ENCODE results near the gene RAMP1. TPM values are rescaled to one million over a fixed set of nuclear protein-coding genes. Genes with fewer than 3 reads are reported as not detected.
A peak's percentile ranks its signal among the peaks of the same experiment; 100 is the strongest.
"Not testable (repeated sequence)": the region's sequence is repeated elsewhere in the genome, so short reads cannot be mapped to it uniquely, and the experiment has no call there.

RAMP1 gene
- total RNA-seq, 5 donors from 2014 or later (not counting 1 experiment from before 2014, with no cell fraction given) = 0.61 to 1.1 (median 0.95) TPM; not detected in 1

DNA sequence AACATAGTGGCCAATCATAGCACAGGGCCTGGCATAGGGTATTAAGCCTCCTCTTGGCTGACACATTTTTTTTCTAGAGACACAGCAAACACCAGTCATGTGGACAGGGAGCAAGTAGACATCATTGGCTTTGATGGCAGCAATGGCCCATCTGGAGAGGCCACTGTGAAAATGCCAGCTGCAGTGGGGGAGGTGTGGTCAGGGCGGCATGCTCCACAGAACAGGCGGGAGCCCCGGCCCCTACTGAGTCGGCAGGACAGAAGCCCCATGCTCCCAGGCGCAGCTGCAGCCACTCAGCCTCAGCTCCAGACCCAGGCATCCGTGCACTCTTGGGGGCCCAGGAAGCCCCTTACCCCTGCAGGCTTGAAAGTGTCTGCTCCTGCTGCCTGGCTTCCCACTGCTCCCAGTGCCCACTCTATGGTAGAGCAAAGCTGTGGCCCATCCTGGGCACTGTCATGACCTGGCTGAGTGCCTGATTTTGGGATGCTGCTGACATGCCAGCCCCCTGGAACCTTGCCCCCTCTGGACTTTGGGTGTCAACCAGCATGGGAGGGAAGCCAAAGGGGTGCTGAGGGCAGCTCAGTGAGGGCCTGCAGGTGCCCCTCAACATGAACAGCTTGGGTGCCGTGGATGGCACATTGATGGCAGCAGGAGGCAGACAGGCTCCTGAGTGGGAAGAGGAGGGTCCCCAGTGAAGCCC lies 84.1 kb downstream of the RAMP1 start:
- no peak for DNase-seq
- WGBS (ENCODE audit: insufficient coverage) = 96% methylated on average over 7 of the region's 7 CpGs
- H3K9me3 Mint-ChIP-seq = peaks cover 3 to 18% (median 11%) of the 10 kb centered on the region in 3 donors
- H3K27me3 Mint-ChIP-seq = no peaks in the 10 kb centered on the region
- H3K9me3 ChIP-seq = no peaks in the 10 kb centered on the region
- H3K4me1 Mint-ChIP-seq = peaks cover 62 to 82% (median 70%) of the 10 kb centered on the region in 3 donors
- H3K27ac ChIP-seq (ENCODE audit: low read length) = peak overlapping the region; percentile 8
- peaks cover 18 to 64% of the 10 kb centered on the region in 2 experiments for H3K4me1 ChIP-seq (ENCODE audit: control insufficient read depth in 1 of 2, extremely low read depth in 1 of 2, insufficient read depth in 2 of 2, low read length in 2 of 2)
- H3K4me3 ChIP-seq (ENCODE audit: control insufficient read depth in 1 of 2, extremely low read depth in 1 of 2, low read length in 1 of 2) = no peak overlapping the region
- no peaks in the 10 kb centered on the region for H3K36me3 ChIP-seq (ENCODE audit: control insufficient read depth in 2 of 2, extremely low read depth in 1 of 2, insufficient read depth in 1 of 2, low read length in 1 of 2)
- peaks cover 12% of the 10 kb centered on the region for H3K36me3 Mint-ChIP-seq
- peak overlapping the region in 1 of 3 donors; percentile 65 for H3K4me3 Mint-ChIP-seq
- ATAC-seq (replicated peaks in 1 of 4) = no peak
- POLR2A ChIA-PET = no interaction called here
- peak overlapping the region; percentile 96 to 98 for H3K27ac Mint-ChIP-seq
- CTCF ChIA-PET = interaction anchor here in 1 of 2 donors (1.2 kb wide), 1 partner anchor 27 kb away, joined by 3 read pairs; no protein-coding TSS in a partner anchor
- H3K27me3 ChIP-seq (replicated peaks in 1 of 2; ENCODE audit: control insufficient read depth in 2 of 2, extremely low read depth in 1 of 2, insufficient read depth in 2 of 2, low read length in 1 of 2) = no peaks in the 10 kb centered on the region

DNA sequence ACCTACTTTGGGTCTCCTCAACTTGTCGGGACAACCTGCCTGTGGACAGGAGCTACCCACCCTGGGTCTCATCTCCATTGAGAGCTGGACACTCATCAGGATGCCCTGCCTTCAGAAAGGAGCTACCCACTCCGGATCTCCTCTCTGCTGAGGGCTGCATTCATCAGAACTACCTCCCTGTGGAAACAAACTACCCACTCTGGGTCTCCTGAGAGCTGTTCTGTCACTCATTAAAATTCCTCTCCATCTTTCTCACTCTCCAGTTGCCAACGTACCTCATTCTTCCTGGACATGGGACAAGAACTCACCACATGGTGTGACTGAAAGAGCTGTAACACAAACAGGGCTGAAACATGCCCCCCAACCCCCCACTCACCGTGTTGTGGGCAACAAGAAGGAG lies 84.9 kb downstream of the RAMP1 start:
- peaks cover 3 to 18% (median 11%) of the 10 kb centered on the region in 3 donors for H3K9me3 Mint-ChIP-seq
- peak overlapping the region; percentile 51 to 73 for H3K27ac Mint-ChIP-seq

DNA sequence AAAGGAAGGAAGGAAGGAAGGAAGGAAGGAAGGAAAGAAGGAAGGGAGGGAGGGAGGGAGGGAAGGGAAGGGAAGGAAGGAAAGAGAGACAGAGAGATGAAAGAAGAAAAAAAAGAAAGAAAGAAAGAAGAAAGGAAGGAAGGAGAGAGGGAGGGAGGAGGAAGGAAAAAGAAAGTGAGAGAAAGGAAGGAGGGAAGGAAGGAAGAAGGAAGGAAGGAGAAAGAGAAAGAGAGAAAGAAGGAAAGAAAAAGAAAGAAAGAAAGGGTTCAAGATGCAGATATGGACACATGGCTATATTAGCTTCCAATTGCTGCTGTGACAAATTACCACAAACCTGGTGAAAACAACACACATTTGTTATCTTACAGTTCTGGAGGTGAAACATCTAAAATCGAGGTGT lies 87.0 kb downstream of the RAMP1 start:
- peak overlapping the region in 1 of 3 donors; percentile 60 for H3K4me3 Mint-ChIP-seq
- ATAC-seq (replicated peaks in 1 of 4) = no peak
- Histone ChIP-seq H3K4me3 (ENCODE audit: control insufficient read depth in 1 of 2, extremely low read depth in 1 of 2, low read length in 1 of 2) (no peak overlapping the region), H3K27ac (ENCODE audit: low read length) (no peak overlapping the region), H3K4me1 (ENCODE audit: control insufficient read depth in 1 of 2, extremely low read depth in 1 of 2, insufficient read depth in 2 of 2, low read length in 2 of 2) (peaks cover 16 to 50% of the 10 kb centered on the region in 2 experiments), H3K27me3 (replicated peaks in 1 of 2; ENCODE audit: control insufficient read depth in 2 of 2, extremely low read depth in 1 of 2, insufficient read depth in 2 of 2, low read length in 1 of 2) (no peaks in the 10 kb centered on the region), H3K9me3 (no peaks in the 10 kb centered on the region), H3K36me3 (ENCODE audit: control insufficient read depth in 2 of 2, extremely low read depth in 1 of 2, insufficient read depth in 1 of 2, low read length in 1 of 2) (no peaks in the 10 kb centered on the region)
- ChIA-PET CTCF (no interaction called here), POLR2A (no interaction called here)
- 29% methylated on average over 1 of the region's 1 CpG for WGBS (ENCODE audit: insufficient coverage)
- no peaks in the 10 kb centered on the region for H3K27me3 Mint-ChIP-seq
- no peak for DNase-seq
- peaks cover 42 to 58% (median 51%) of the 10 kb centered on the region in 3 donors for H3K4me1 Mint-ChIP-seq
- H3K27ac Mint-ChIP-seq = no peak overlapping the region
- peaks cover 7% of the 10 kb centered on the region for H3K36me3 Mint-ChIP-seq
- H3K9me3 Mint-ChIP-seq = peaks cover 3 to 14% (median 8%) of the 10 kb centered on the region in 3 donors

More for the DNA sequence above, 84.9 kb downstream of the RAMP1 start:
- no peaks in the 10 kb centered on the region for H3K9me3 ChIP-seq
- peaks cover 18 to 64% of the 10 kb centered on the region in 2 experiments for H3K4me1 ChIP-seq (ENCODE audit: control insufficient read depth in 1 of 2, extremely low read depth in 1 of 2, insufficient read depth in 2 of 2, low read length in 2 of 2)
- Mint-ChIP-seq H3K4me3 (peak overlapping the region in 1 of 3 donors; percentile 42), H3K27me3 (no peaks in the 10 kb centered on the region), H3K4me1 (peaks cover 59 to 77% (median 69%) of the 10 kb centered on the region in 3 donors), H3K36me3 (peaks cover 12% of the 10 kb centered on the region)
- H3K4me3 ChIP-seq (ENCODE audit: control insufficient read depth in 1 of 2, extremely low read depth in 1 of 2, low read length in 1 of 2) = no peak overlapping the region
- peak overlapping the region; percentile 8 for H3K27ac ChIP-seq (ENCODE audit: low read length)
- 91% methylated on average over 2 of the region's 4 CpGs for WGBS (ENCODE audit: insufficient coverage)
- DNase-seq = no peak
- ATAC-seq (replicated peaks in 1 of 4) = no peak
- ChIA-PET CTCF (no interaction called here), POLR2A (no interaction called here)
- H3K27me3 ChIP-seq (replicated peaks in 1 of 2; ENCODE audit: control insufficient read depth in 2 of 2, extremely low read depth in 1 of 2, insufficient read depth in 2 of 2, low read length in 1 of 2) = no peaks in the 10 kb centered on the region
- no peaks in the 10 kb centered on the region for H3K36me3 ChIP-seq (ENCODE audit: control insufficient read depth in 2 of 2, extremely low read depth in 1 of 2, insufficient read depth in 1 of 2, low read length in 1 of 2)

DNA sequence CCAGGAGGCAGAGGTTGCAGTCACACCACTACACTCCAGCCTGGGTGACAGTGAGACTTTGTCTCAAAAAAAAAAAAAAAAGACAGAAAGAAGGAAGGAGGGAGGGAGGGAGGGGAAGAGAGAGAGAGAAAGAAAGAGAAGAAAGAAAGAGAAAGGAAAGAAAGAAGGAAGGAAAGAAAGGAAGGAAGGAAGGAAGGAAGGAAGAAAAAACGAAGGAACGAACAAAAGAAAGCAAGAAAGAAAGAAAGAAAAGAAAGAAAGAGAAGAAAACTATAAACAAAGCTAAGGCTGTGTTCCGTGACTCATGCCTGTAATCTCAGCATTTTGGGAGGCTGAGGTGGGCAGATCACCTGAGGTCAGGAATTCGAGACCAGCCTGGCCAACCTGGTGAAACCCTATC lies 91.9 kb downstream of the RAMP1 start:
- H3K36me3 ChIP-seq (ENCODE audit: control insufficient read depth in 2 of 2, extremely low read depth in 1 of 2, insufficient read depth in 1 of 2, low read length in 1 of 2); DNase-seq; H3K9me3 Mint-ChIP-seq; H3K27ac ChIP-seq (ENCODE audit: low read length); H3K27me3 Mint-ChIP-seq; H3K9me3 ChIP-seq; H3K27ac Mint-ChIP-seq; H3K4me3 ChIP-seq (ENCODE audit: control insufficient read depth in 1 of 2, extremely low read depth in 1 of 2, low read length in 1 of 2); H3K4me3 Mint-ChIP-seq; ATAC-seq (replicated peaks in 1 of 4); POLR2A ChIA-PET; H3K36me3 Mint-ChIP-seq: not testable (repeated sequence)
- peaks cover 3 to 18% (median 11%) of the 10 kb centered on the region in 3 donors for H3K4me1 Mint-ChIP-seq
- WGBS (ENCODE audit: insufficient coverage) = 90% methylated on average over 2 of the region's 4 CpGs
- peaks cover 0 to 13% of the 10 kb centered on the region in 2 experiments for H3K4me1 ChIP-seq (ENCODE audit: control insufficient read depth in 1 of 2, extremely low read depth in 1 of 2, insufficient read depth in 2 of 2, low read length in 2 of 2)
- H3K27me3 ChIP-seq (replicated peaks in 1 of 2; ENCODE audit: control insufficient read depth in 2 of 2, extremely low read depth in 1 of 2, insufficient read depth in 2 of 2, low read length in 1 of 2) = peaks cover 0 to 15% of the 10 kb centered on the region in 2 experiments
- CTCF ChIA-PET = interaction anchor here (0.7 kb wide), 2 partner anchors 153 to 358 kb away, joined by 3 to 11 read pairs; no protein-coding TSS in a partner anchor

DNA sequence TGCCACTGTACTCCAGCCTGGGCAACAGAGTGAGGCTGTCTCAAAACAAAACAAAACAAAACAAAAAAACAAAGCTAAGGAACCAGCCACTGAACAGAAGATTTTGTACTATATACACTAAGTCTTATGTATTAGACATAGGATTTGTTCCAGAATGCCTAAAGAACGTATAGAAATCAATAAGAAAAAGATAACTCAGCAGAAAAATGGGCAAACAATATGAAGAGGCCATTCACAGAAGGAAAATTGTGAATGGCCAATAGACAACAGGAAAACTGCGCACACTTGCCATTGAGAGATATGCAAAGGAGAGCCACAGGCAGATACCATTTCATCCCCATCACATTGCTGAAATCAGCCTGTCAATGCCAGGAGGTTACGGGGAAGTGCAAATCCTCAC lies 92.5 kb downstream of the RAMP1 start:
- no peak overlapping the region for H3K27ac ChIP-seq (ENCODE audit: low read length)
- no CpG with 5 or more reads among the region's 3 CpGs for WGBS (ENCODE audit: insufficient coverage)
- DNase-seq = no peak
- POLR2A ChIA-PET = no interaction called here
- no peak overlapping the region for H3K4me3 ChIP-seq (ENCODE audit: control insufficient read depth in 1 of 2, extremely low read depth in 1 of 2, low read length in 1 of 2)
- H3K36me3 Mint-ChIP-seq = no peaks in the 10 kb centered on the region
- H3K9me3 ChIP-seq = no peaks in the 10 kb centered on the region
- no peak for ATAC-seq (replicated peaks in 1 of 4)
- H3K4me1 ChIP-seq (ENCODE audit: control insufficient read depth in 1 of 2, extremely low read depth in 1 of 2, insufficient read depth in 2 of 2, low read length in 2 of 2) = peaks cover 0 to 14% of the 10 kb centered on the region in 2 experiments
- peaks cover 5 to 18% (median 7%) of the 10 kb centered on the region in 3 donors for H3K4me1 Mint-ChIP-seq
- peaks cover 0 to 20% of the 10 kb centered on the region in 2 experiments for H3K27me3 ChIP-seq (replicated peaks in 1 of 2; ENCODE audit: control insufficient read depth in 2 of 2, extremely low read depth in 1 of 2, insufficient read depth in 2 of 2, low read length in 1 of 2)
- H3K9me3 Mint-ChIP-seq = peaks cover 0 to 4% (median 0%) of the 10 kb centered on the region in 3 donors
- H3K27me3 Mint-ChIP-seq = peaks cover 0 to 10% of the 10 kb centered on the region in 2 donors
- H3K27ac Mint-ChIP-seq = no peak overlapping the region
- H3K36me3 ChIP-seq (ENCODE audit: control insufficient read depth in 2 of 2, extremely low read depth in 1 of 2, insufficient read depth in 1 of 2, low read length in 1 of 2) = no peaks in the 10 kb centered on the region
- CTCF ChIA-PET = interaction anchor here (0.7 kb wide), 2 partner anchors 153 to 358 kb away, joined by 3 to 11 read pairs; no protein-coding TSS in a partner anchor
- H3K4me3 Mint-ChIP-seq = no peak overlapping the region

DNA sequence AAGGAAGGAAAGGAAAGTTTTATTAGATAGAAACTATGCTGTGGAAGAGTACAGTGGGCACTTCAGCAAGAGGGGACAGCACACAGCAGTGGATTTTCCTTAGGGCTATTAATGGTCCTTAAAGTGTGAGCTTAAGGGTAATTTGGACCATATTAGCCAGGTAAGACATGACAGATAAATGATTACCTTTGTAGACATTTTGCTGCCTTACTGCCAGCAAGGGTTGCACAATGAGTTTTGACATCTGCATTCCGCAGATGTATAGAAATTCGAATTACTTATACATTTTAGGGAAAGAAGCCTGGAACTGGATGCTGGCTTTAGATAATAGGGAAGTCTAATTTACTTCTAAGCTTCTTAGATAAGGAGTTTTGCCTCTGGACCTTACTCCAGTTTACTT lies 93.4 kb downstream of the RAMP1 start:
- H3K27ac Mint-ChIP-seq = no peak overlapping the region
- no peak for ATAC-seq (replicated peaks in 1 of 4)
- DNase-seq = no peak
- H3K4me3 Mint-ChIP-seq = no peak overlapping the region
- Histone ChIP-seq H3K27me3 (replicated peaks in 1 of 2; ENCODE audit: control insufficient read depth in 2 of 2, extremely low read depth in 1 of 2, insufficient read depth in 2 of 2, low read length in 1 of 2) (peaks cover 0 to 21% of the 10 kb centered on the region in 2 experiments), H3K4me3 (ENCODE audit: control insufficient read depth in 1 of 2, extremely low read depth in 1 of 2, low read length in 1 of 2) (no peak overlapping the region), H3K9me3 (no peaks in the 10 kb centered on the region), H3K4me1 (ENCODE audit: control insufficient read depth in 1 of 2, extremely low read depth in 1 of 2, insufficient read depth in 2 of 2, low read length in 2 of 2) (peaks cover 0 to 14% of the 10 kb centered on the region in 2 experiments), H3K36me3 (ENCODE audit: control insufficient read depth in 2 of 2, extremely low read depth in 1 of 2, insufficient read depth in 1 of 2, low read length in 1 of 2) (no peaks in the 10 kb centered on the region), H3K27ac (ENCODE audit: low read length) (no peak overlapping the region)
- peaks cover 3 to 20% of the 10 kb centered on the region in 2 donors for H3K27me3 Mint-ChIP-seq
- H3K4me1 Mint-ChIP-seq = peaks cover 8 to 21% (median 8%) of the 10 kb centered on the region in 3 donors
- H3K36me3 Mint-ChIP-seq = no peaks in the 10 kb centered on the region
- ChIA-PET POLR2A (no interaction called here), CTCF (no interaction called here)
- no peaks in the 10 kb centered on the region for H3K9me3 Mint-ChIP-seq
- no CpG with 5 or more reads among the region's 2 CpGs for WGBS (ENCODE audit: insufficient coverage)
